GM18909 (cell line): ENCODE results near the gene CYP2D6.
"Not testable (repeated sequence)": the region's sequence is repeated elsewhere in the genome, so short reads cannot be mapped to it uniquely, and the experiment has no call there.

Experiments
- ATAC-seq: cut with Tn5 transposase; IDR thresholded peaks from one replicate; pipeline ENCODE4 v1.9.1; 2021; ENCODE audit warnings: mild to moderate bottlenecking; ENCODE audit not compliant: unreplicated experiment, poor library complexity

Gene CYP2D6

DNA sequence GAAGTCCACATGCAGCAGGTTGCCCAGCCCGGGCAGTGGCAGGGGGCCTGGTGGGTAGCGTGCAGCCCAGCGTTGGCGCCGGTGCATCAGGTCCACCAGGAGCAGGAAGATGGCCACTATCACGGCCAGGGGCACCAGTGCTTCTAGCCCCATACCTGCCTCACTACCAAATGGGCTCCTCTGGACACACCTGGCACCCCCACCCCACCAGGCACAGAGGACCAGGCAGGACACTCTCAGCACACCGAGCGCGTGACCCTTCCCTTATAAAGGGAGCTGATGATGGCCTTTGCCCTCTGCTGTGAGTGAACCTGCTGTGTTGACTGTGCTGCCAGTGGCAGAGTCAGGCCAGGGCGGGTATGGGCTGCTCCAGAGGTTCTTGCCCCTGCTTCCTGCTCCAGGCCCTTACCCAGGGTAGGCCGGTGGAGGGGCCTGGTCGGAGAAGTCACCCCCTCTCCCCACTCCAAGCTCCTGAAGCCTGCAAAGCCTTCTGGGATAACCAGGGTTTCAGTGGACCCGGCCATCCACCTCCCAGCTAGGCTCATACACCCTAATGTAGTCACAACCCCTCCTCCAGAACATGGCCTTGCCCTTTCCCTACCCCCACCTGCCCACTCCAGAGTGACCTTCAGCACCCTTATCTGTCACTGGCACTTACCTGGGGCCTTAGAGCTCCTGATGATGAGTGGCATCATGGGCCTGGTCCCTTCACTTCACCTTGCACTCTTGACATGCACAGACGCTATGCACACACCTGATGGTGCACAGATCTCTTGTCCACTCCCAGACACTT, at the start of gene CYP2D6:
TSS of gene CYP2D6 (minus strand) at position 172 of the 793 bp plus-strand sequence. CDS start at position 153, 19 bp downstream.
- not testable (repeated sequence) for ATAC-seq

DNA sequence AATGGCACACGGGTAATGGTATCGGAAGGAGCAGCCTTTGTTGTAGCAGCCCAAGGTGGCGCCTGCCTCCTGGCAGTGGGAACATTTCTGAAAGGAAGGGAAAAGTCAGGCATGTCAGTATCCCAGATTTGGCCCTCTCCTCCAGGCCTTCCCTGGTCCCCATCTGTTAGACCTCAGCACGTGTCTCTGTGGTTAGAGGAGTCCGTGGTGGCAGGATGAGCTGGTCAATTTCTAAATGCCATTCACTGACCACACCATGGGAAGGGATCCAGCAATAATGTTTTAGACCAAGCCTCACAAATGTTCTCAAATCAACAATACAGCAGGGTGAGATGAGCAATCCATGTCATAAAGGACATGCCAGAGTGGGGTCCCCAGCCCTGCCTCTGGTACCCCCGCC, 49.0 kb upstream of the CYP2D6 start:
- no peak for ATAC-seq

DNA sequence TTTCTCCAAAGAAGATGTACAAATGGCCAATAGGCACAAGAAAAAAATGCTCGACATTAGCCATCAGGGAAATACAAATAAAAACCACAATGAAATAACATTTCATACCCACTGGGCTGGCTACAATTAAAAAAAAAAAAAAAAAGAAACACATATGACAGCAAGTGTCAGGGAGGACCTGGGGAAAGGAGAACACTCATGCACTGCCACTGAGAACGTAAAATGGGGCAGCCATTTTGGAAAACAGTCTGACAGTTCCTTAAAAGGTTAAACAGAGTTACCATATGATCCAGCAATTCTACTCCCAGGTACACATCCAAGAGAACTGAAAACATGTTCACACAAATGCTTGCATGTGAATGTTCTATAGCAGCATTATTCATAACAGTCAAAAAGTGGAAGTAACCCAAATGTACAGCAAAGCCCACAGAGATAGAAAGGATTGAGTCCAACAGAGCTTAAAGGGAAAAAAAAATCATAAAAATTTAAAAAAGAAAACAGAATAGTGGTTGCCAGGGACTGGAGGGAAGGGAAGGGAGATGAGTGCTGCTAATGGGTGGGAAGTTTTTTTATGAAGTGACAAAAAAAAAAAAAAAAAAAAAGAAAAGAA, 48.4 kb upstream of the CYP2D6 start:
- ATAC-seq = no peak

DNA sequence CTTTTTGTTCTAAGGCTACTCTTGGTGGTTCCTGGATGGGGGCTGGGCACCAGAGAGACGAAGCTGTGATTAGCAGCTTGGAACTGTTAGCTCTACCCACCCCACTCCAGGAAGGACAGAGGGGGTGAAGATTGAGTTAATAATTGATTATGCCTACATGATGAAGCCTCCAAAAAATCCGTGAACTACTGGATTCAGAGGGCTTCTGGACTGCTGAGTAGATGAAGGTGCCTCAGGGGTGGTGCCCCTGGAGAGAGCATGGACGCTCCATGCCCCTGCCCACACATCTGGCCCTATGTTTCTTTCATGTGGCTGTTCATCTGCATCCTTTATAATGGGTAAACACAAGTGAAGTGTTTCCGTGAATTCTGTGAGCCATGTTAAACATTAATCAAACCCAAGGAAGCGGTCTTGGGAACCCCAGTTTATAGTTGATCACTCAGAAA, 47.3 kb upstream of the CYP2D6 start:
- ATAC-seq = no peak

DNA sequence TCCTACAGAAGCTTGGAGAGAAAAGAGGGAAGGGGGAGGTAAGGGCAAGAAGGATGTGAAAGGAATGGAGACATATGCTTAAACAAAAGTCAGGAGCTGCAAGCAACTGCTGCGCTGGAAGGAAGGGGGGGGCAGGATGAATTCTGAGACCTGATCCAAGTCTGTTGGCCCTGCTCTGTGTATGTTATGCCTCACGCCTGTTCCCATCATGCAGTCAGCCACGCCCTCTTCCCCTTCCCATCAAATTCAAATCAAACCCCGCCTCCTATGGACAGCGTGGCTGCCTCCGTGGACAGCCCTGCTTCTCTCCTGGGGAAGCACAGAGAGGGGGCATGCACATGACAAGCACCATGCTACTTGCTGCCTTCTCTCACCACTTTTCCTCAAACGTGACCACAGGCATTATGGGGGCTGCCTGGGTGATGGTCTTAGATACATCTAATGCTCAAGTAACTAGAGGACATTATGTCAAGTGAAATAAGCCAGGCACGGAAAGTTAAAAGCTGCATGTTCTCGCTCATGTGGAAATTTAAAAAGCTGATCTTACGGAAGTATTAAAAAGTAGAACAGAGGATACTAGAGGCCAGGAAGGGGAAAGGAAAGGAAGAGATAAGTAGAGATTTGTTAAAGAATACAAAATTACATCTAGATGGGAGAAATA, 45.8 kb upstream of the CYP2D6 start:
- ATAC-seq = no peak

DNA sequence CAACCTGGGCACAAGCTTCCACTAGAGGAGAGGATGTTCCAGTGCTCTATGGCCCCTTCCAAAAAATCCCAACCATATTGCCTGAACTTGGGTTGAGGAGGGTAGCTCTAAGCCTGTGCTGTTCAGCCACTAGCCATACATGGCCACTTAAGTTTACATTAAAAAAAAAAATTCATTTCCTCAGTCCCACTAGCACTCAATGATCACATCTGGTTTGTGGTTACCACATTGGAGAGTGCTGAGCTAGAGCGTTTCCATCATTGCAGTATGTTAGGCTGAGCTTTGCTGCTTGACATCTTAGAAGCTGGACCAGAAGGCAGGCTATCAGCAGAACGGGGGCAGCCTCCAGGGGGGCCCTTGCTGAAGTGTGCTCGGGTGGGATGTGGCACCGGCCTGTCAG, 43.5 kb upstream of the CYP2D6 start:
- no peak for ATAC-seq

DNA sequence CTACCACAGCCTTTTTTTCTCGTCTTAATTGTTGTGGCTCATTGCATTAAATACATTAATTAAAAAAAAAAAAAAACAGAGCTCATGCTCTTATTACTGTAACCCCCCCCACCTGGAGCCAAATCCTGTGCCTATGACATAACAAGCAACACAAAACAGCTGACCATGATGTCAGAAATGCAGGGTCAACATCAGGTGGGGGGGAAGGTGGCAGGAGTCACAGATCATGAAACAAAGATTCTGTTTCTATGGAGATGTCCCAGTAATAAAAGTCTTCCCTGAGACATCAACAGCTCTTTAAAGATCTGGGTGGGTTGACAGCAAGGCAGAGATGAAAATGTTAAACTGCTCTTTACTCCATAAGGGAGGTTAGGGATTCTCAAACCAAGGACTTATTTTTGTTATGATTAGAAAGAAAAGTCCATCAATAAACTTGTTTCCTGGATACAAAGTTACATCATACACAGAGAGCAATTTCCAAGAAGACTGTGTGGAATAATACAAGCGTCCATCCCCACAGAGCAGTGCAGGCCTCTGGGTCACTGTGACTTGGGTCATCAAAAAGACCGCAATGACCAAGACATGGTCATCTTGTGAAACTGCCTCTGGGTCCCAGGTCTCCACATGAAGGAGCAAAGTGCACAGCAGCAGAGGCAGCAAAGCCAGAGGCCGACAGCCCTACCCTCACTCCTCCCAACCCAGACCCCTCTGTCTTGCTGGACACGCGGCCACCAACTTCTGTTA, 42.7 kb upstream of the CYP2D6 start:
- no peak for ATAC-seq

DNA sequence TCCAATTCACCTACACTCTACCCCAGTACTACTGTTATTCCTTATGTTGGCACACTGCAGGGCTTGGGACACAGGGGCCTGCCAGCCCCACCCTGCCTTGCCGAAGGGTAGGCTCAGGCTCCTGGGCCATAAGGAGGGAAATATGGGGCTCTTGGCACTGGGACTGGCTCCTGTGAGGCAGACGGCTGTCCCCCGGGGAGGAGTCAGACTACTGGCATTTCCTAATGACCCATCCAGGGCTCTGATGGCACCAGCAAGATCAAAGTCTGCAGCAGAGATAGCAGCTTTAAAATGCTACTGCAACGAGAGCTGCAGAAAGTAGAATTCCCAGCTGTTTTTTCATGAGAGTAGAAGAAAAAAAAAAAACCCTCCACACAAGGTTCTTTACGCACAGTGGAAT, 42.2 kb upstream of the CYP2D6 start:
- ATAC-seq = no peak

DNA sequence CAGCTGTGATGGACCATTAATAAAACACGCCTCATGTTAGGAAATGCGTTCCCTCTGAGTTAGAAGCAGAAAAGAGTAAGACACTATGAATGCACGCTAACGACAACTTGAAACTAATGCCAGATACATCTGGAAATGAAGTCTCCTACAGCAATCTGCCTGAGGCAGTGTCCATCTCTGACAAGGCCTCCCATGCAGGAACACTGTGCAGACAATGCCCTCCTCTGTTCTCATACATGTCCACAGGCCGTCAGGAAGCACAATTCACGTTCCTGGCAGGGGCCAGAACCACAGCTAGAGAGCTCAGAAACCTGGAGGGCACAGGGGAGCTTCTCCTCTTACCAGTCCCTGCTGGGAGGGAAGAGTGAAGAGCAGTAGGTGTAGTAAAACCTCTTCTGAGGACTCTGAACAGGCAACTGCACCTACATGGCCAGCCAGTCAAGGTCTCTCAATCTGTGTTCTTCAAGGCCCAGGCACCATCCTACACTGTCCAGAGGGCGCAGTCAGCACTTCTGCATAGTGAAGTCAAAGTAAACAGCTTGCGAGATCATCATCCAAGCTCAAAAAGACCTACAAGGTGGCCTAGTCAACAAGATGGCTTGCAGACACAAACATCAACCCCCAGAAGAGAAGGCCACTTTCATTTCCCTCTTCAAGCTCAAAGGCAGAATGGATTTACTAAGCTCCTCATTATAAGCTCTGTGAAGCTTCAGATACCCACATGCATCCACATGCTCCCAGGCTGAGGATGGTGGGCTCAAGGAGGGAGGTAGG, 41.5 kb upstream of the CYP2D6 start:
- ATAC-seq = no peak

DNA sequence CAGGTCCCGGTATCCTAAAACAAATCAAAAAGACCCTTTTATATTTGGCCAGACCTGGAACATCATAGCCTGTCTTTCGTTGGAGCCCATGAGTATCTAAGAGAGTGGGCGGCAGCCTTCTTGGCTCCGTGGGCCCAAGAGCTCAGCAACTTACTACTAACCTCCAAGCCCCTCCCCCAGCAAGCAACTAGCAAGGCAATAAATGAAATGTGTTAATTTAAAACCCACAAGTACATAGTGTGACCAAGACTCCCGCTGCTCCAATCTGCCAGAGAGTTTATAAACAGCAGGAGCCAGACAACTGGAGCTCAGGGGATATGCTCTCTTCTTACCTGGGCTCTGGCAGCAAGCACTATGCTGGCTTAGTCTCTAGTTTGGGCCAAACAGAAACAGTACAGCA, 40.8 kb upstream of the CYP2D6 start:
- ATAC-seq = no peak

DNA sequence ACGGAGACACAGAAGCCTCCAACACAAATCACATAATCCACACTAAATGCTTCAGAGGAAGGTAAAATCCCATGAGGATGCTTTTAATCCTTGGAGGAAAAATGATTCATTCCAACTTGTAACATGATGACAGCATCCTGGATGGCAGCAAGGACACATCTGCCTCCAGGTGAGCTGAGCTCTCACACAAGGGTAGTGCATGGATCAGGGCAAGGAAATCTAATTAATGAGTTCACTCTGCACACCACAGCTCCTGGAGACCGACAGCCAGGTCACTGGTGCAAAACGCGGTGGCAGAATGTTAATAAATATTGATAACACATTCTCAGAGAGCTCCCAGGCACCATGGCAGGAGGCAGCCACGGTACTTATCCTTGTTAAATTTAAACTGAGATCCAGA, 40.3 kb upstream of the CYP2D6 start:
- ATAC-seq = no peak

DNA sequence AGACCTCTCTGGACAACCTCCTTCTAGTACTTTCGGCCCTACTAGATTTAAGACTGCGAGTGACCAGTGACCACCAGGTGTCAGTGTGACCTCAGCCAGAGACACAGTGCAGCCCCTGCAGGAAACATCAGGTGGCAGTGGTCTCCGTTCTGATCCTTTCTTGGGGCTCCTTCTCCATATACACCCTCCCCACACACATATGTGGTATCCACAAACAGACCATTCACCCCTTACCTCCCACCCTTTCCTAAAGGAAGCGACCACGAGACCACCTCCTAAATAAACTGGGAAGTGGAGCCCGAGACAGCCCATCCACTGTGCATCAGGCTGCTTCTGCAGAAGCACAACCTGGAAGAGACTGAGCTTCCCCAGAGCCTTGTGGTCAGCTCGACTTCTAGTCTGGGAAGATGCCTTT, 38.5 kb upstream of the CYP2D6 start:
- ATAC-seq = no peak

DNA sequence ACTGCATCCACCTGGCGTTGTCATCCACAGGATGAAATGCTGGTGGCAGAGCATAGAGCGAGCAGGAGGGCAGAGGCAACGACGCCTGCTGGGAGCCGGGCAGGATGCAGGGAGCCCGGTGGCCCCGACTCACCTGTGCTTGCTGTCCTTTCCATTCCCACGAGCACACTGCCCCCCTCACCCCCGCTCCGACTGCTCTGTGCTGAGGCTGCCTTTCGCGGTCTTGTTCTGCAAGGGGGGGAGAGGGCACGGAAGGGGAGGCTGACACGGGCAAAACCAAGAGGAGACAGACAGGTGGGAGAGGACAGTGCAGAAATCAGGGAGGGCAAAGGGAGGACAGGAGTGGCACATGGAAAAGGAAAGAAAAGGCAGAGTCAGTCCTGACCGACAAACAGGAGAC, 37.9 kb upstream of the CYP2D6 start:
- no peak for ATAC-seq

DNA sequence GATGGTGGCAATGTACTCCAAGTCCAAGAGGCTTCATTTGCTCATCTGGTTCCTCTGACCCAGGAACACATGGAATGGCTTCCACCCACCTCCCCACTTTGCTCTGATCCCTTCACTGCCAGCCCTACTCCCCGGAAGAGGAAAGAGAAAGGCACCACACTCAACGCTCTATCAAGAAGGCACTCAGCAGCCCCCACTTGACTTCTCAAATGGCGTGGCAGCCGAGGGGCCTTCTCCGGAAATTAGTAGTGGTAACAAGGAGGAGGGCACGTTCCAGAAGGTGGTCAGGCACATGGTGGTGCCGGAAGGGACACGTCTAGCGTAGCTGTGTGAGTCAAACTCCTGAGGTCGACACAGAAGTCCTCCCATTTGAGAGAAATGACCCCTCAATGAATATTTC, 36.5 kb upstream of the CYP2D6 start:
- no peak for ATAC-seq

DNA sequence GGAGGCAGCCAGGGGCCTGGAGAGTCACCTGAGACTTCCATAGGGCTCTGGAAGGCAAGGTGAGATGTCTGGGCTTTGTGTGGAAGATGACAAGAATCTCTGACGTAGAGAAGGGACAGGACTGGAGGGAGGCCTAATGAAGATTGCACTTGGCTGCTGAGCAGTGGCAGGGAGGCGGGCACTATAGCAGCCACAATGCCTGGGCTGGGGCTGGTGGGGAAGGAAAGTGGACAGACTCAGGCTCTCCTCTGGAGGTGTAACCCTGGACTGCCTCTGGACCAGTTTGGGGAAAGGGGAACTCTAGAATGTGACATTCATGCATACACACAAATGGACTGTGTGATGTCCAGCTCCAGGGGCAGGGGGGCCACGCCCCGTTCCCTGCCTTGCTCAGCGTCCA, 34.3 kb upstream of the CYP2D6 start:
- no peak for ATAC-seq

DNA sequence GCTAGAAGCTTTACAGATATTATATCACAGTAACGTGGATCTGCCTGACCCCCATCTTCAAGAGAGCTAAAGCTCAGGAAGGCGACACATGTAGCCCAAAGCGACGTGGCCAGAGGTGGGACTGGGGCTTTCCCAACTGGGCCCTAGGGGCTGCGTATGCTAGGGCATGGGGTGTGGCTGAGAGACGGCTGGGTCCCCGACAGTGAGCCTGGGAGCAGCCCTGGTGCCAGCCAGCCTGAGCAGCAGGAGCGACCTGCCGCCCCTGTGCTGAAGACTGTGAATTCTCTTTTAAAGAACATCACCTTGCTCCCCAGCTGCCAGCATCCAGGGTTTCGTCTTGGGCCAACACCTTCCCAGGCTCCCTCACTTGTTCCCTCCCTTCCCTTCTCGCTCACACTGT, 32.9 kb upstream of the CYP2D6 start:
- no peak for ATAC-seq

DNA sequence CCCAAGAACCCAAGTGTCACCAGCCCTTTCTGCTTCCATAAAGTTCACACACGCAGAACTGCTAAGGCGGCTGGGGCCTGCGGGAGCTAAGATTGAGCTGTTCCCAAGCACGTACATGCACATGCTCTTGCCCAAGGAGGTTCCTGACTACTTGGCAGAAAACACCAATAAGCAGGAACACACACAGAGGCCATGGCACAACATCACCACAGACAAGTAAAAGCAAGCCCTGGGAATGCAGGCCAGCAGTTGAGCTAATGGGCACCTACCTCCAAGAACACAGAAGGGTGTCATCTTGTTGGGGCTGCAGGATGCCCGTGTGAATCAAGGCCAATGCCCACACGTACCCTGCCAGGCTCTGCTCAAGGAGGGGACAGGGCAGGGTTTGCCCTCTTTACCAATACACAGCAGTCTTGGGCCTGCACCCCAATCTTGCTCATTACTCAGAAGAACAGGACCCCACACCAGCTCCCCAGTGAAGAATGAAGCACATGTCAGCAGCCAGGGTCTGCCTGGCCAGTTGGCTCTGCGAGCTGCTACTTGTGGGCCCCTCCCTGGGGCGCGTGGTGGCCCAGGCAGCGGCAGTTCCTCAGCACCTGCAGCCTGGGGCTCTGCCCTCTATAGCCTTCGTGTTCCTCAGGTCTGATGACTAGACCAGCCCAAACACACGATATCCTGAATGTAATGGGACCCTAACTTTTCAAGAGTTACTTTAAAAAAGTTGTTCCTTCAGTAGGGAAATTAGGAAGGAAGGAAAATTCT, 32.3 kb upstream of the CYP2D6 start:
- no peak for ATAC-seq

DNA sequence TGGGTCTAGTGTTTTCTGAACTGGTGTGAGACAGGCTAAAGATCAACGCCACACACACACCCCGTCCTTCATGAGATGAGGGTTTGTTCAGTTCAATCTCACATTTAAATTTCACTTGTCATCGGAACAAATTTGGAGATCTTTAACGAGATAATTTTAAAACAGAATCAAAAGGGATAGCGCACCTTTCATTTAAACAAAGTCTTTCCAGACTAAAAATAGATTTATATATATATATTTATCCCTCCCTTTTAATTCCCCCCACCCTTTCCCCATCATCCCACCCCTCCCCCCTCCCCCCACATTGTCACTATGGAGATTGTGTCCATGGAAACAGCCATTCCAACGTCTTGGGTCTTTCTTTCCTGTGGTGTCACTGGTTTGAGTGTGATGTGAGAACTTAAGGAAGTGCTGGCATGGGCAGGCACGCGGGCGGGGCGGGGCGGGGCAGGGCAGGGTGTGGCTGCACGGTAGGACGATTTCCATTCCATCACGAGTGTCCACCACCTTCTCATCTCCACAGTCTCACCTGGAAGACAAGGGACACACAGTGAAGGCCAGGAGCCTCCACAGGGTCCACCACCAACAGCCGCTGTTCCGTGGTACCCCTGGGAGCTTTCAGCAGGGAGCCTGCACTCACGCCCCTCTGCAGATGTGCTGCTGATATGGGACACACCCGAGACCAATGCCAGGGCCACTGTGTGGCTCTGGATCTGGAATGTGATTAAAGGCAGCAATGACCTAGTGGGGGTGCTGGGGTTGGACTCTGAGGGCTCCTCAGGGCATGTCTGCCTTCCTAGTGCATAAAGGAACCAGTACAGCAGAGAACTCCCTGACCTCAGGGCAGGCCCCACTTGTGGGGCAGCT, 30.5 kb upstream of the CYP2D6 start:
- no peak for ATAC-seq
